Neural progenitor cell (in vitro differentiated cells): Measurements from ENCODE around the gene GRAPL.
"Not testable (repeated sequence)": the region's sequence is repeated elsewhere in the genome, so short reads cannot be mapped to it uniquely, and the experiment has no call there.

Experiments
- CTCF ChIP-seq: fragments of 200-600 bp; sonication (generic); IDR thresholded peaks from 2 replicates; pipeline ENCODE4 v1.5.1; 2017; ENCODE audit warnings: antibody characterized with exemption, mild to moderate bottlenecking
- EZH2 ChIP-seq: fragments of 200-600 bp; sonication (generic); IDR thresholded peaks from 2 replicates; pipeline ENCODE4 v1.6.1; 2017; ENCODE audit warnings: antibody characterized with exemption, mild to moderate bottlenecking, moderate library complexity

DNA sequence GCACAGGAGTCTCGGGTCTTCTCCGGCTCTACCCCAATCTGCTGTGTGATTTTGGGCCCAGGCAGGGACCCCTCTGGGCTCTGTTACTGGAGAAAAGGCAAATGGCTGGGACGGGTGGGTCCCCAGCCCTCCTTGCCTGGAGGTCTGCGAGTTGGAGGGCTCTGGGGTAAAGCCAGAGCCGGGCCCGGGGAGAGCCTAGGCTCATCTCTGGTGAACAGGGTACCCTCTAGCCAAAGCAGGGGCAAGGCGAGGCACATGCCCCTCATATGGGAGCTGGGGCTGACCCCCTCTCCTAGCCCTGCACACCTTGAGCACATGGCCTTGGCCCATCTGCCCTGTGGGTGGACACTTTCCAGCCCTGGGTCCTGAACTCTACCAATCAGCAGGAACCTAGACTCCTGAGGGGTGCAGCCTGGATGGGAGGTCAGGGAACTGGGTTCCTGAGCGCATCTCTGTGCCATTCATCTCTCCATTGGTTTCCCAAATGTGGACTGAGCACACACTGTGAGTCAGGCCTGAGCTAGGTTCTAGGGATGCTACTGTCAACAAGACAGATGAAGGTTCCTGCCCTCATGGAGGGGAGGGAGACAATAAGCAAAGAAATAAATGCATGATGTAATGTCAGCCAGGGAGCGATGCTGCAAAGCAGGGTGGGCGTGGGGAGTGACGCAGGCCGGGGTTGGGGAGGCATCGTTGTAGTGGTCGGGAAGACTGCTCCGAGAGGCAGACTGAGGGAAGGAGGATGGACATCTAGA lies 33.5 kb upstream of the GRAPL start:
- not testable (repeated sequence) for TF ChIP-seq CTCF, EZH2
